ENCODE measurements around the gene RANBP3.

DNA sequence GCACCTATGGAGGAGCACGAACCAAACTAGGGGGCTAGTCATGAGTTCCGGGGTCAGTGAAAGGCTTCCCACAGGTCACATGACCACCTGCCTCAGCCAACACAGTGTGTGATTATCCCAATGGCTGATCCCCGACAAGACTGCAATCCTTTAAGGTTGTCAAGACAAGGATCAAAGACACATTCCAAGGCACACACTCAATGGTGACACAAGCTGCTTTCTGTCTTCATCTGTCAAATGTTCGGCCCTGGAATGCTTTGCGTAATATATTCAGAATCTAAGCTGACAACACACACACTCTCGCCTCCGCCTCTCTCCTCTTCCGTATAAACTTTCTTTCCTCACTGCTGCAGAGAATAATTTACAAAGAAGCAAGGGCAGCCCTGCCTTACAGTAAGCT, 11.7 kb downstream of the RANBP3 start:
- TF ChIP-seq CTCF (IDR thresholded peaks at IDR 0.05) (no peak), POLR2A (IDR thresholded peaks at IDR 0.05) (peak in 1 of 2 donors; percentile 61)

Measured in adrenal gland (tissue), 5 donors.